8988T (cell line): ENCODE measurements around the gene ZNF692.

Source experiments
- DNase-seq: peaks from one replicate; pipeline ENCODE4 v3.0.0; 2011

Gene ZNF692

GRCh38 chr1:248823517-248824001 is 35.3 kb downstream of the ZNF692 start:
- DNase-seq = no peak

DNA sequence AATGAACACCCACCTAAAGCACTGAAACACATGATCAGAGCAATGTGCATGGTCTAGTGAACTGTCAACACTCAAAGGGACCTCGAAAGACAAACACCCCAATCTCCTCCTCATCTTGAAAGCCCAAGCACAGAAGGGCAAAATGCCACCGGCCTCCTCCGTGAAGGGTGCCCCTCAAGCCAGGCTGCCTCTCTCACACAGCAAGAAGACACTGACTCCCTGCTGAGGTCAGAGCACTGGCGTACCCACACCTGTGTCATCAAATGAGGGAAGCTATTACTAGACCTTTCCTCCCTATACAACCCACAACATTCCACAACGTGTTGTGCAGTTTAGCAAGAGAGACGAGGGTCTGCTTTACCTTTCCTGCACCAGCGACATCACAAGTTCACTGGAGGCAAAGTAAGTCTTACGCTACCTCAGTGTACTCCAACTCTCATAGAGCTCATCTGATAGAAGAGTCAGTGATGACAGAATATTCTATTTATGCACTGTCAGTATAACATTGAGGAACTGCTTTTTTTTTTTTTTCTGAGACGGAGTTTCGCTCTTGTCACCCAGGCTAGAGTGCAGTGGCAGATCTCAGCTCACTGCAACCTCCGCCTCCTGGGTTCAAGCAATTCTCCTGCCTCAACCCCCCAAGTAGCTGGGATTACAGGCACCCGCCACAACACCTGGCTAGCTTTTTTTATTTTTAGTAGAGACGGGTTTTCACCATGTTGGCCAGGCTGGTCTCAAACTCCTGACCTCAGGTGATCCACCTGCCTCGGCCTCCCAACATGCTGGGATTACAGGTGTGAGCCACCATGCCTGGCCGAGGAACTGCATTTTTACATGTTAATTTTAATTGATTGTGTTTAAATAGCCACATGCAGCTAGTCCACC is 36.5 kb downstream of the ZNF692 start:
- DNase-seq = no peak

DNA sequence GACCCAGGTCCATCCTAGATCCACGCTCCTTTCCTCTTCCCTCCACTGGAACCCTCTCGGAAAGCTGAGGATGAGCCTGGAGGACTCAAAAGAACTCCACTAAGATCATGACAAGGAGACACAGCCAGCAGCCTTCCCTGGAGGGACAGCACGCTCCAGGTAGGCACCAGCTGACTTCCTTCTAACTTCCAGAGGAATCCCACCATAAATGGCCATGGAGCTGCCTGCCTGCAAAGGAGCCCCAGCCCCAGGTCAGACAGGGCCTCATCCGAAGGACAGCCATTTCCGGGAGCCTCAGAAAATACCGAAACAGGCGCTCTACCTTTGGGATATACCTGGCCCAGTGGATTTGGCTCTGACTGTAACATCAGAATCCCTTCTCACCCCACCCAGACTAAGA is 37.2 kb downstream of the ZNF692 start:
- DNase-seq = no peak

DNA sequence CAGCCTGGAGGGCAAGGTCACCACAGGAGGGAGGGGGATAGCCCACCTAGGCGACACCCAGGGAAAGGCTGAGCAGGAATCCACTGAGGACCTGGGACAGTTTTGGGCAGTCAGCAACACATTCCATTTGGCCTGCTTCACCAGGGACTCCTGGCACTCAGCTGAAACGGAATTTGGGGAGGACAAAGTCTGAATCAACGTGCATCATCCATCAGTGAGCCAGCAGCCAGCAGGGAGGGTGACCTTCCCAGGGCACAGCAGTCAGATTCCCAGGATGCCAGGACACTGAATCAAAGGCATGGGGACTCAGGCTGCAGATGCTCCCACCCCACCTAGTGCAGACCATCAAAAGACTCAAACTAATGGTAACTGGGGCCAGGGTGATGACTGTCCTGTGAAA is 37.8 kb downstream of the ZNF692 start:
- peak; percentile 83 for DNase-seq

DNA sequence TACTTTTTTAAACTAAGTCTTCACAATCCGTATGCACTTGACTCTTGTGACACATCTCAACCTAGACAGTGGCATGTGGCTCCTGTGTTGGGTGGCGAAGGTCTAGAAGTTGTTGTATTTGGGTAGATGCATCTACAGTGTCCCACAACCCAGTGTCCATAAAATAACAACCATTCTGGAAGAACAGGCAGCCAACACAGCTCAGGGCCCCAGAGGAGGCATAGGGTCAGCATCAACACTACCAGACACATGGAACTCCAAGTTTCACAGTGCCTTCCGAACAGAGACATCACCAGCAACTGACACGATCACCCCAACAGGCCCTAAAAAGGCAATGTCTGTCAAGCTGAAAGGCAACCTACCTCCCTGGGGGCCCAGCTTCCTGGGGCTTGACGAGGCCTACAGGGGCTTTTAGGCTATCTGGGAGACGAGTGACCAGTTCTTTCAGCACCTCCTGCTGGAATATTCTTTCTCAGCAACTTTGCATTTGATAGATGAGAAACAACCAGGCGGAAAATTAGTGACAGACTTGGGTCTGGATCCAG is 38.8 kb downstream of the ZNF692 start:
- DNase-seq = no peak

GRCh38 chr1:248818505-248819374 is 40.1 kb downstream of the ZNF692 start:
- no peak for DNase-seq

DNA sequence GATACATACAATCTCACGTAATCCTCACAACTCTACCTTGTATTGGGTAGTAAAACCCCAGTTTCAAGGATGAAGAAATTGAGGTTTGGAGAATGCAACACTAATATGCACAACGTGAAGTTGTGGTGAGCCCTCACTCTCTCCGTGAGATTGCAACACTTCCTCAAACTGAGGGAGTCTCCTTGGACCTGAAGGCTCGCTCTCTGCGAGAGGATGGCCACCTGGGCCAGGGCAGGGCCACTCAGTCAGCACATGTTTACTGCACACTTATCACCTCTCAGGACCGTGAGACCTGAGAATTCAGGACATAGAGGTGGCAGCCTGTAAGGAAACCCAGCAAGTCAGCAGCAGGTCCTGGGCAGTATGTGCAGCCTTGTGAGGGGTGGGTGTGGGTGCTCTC is 41.8 kb downstream of the ZNF692 start:
- DNase-seq = no peak

GRCh38 chr1:248816042-248816851 is 42.6 kb downstream of the ZNF692 start:
- DNase-seq = no peak

DNA sequence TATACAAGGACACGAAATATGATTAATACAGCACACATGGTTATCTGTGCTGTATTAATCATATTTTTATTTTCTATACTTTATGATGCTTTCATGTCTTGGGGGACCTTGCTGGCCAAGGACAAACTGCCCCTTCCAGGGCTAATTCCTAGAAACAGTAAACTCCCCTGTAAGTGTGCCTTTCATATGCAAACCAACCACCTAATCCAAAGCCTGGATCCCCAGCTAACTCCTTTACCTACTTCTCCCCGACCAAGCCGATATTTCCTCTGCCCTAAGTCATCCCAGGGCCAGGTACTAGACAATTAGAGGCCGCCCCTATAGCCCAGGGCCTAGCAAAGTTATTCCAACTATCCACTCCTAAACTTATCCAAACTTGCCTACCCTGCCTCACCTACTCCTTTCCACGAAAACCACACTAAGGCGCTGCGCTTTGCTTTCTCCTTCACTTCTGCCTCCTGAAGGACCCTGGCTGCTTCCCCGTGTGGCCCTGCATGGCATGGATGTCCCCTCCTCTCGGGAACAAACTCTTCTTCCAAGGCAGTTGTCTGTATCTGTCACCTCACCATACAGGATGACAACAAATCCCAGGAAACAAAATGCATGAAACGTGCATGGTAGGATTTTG is 43.4 kb downstream of the ZNF692 start:
- no peak for DNase-seq

DNA sequence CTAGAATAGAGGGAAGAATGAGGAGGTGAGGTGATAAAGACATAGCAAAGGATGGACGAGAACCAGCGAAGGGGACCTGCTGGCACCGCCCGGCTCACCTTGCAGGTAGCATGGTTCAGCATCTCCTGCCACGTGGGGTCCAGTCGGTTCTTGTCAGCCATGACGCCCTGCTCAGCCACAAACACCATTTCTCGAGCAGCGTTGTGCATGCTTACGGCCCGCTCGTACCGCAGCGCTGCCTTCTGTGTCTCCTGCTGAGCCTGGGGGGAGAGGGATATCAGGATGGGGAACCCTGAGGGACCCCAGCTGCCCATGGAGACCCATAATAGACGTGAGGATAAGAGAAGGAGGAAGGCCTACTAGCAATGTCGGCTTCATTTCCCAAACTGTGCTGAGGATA is 44.5 kb downstream of the ZNF692 start:
- DNase-seq = no peak

DNA sequence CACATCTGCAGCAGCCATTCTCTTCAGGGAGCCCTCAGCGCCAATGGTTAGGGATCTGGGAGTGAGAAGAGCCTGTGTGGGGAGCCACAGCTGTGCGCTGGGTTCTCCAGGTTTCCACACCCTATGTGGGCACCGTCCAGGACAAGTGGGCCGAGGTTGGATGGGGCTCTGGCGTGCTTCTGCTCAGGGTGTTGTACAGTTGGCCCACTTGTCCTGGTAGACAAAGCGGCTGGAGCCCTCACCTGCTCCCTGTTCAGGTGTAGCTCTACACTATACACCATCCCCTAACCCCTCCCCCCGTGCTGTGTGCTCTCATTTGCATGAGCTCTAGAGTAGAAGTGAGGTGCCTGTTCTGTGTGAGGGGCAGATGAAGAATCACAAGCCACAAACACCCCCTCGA is 45.3 kb downstream of the ZNF692 start:
- DNase-seq = no peak

DNA sequence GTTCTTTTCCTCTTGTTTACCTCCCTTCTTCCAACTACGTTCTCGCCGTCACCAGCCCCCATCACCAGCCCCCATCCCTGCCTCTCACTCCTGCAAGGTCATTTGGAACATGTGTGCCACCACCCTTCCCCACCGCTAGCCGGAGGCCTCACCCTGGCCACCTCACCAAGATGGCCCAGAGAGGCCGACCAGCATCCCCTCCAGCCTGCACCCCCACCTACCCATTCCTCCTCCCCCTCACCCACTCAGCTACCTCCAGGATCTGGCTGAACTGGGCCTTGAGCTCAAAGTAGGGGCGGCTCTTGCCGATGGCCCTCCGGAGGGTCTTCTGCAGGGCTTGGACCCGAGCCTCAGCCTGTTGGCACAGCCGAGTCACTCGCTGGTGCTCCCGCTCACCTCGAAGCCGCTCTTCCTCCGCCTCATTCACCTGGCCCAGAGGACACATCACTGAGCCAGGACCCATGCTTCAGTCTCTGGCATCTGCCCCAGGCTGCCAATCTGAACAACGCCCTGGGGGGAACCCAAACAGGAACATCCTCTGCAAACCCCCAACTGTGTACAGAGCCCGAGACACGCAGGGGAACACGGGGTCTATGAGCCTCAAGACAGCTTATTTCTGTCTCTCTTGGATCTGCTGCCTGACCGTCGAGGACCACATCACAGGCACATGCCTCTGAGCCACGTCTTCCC is 46.0 kb downstream of the ZNF692 start:
- DNase-seq = no peak

GRCh38 chr1:248811514-248812490 is 47.1 kb downstream of the ZNF692 start:
- DNase-seq = no peak

DNA sequence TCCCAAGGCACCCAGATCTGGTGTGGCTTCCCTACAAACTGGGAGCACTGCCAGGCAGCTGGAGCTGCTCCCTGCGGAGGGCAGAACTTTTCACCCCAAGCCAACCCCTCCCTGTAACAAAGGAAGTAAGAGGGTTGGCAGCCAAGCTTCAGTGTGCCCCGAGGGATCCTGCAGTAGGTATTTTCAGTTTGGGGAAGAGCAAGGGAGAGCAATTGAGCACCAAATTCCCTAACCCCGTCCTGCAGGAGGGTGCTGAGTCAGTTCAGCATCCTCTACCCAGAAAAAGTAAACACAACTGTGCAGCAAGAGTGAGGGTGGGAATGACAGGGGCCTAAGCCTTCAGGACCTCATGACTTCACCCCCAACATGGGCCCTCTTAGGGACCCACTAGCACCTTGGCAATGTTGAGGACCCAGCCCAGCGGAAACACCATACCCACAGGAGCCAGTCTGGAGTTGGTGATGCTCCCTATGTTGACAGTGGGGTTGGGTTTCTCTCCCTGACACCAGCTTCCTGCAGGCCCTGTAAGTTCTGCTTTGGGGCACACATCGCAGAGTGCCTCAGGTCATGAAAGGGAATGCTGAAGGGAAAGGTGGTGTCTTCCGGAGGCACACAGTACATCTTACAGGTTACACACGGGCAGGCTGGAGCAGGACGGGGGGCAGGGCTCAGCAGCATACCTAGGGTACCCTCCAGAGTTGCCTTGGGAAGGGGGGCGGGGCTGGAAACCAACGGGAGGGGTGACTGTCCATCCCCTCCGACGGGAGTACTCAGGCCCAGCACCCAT is 48.0 kb downstream of the ZNF692 start:
- DNase-seq = no peak

- DNase-seq = no peak
These were observed 48.7 kb downstream of the ZNF692 start for GRCh38 chr1:248810000-248810726.

GRCh38 chr1:248808876-248809275 is 50.0 kb downstream of the ZNF692 start:
- no peak for DNase-seq

DNA sequence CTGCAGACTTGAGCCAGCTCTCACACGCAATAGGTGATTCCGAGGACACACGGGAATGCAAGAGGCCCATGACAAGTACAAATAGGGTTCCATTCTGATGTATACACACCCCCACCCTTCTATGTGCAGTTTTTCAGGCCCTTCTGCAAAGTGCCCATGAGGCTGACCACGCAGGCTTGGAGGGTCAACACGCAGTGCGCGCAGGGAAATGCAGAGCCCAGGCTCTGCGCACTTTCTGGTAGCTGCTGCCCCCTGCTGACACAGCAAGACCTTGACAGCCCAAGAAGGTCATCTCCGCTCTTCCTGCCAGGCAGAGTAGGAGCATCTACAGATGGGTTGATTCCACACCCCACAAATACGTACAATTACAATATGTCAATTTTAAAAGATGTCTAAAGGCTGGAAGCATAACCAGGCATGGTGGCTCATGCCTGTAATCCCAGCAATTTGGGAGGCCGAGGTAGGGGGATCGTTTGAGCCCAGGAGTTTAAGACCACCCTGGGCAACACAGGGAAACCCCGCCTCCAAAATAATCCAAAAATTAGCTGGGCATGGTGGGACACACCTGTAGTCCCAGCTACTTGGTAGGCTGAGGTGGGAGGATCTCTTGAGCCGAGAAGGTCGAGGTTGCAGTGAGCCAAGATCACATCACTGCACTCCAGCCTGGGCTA is 51.7 kb downstream of the ZNF692 start:
- DNase-seq = no peak

DNA sequence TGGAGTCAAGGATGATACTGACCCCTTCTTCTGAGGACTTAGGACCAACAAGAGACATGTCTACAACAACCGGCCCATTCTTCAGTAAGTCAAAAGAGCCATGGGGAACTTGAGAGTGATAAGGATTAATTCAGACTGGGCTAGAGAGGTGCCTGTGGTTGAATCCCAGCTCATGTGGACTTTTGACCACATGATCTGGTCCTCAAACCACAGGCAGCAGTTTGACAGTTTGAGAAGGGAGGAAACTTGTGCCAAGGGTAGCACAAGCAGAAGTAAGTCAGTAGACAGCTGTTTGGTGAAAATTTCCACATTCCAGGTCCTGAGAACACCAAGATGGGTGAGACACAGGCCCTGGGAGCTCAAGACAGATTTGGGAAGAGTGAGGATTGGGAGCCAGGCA is 53.0 kb downstream of the ZNF692 start:
- DNase-seq = no peak
